ENCODE measurements around the gene ERN1.

The ERN1 gene

DNA sequence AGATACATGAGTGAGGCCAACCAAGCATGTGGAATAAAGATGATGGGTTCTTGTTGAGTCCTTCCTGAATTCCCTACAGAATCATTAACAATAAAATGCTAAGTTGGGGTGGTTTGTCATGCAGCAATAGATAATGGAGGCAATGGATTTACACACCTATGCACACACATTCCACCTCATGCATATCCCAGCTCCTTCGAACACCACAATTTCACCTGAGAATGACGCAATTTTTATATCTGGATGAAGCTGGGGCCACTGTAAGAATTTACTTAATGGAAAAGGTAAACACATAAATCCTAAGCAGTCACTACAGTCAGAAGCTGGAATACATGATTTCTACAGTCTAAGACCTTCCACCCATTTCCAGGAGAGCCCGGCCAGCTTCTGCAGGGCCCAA lies 59.7 kb downstream of the ERN1 start:
- H3K9ac ChIP-seq (ENCODE audit: low read depth, low read length, poor library complexity, severe bottlenecking) = no peak overlapping the region
- H3K4me1 ChIP-seq (ENCODE audit: insufficient read depth, low read length, poor library complexity, severe bottlenecking) = no peaks in the 10 kb centered on the region
- no peak overlapping the region for H3K4me2 ChIP-seq (ENCODE audit: low read depth, low read length, poor library complexity, severe bottlenecking)
- H4K20me1 ChIP-seq (ENCODE audit: insufficient read depth, low read length, poor library complexity, severe bottlenecking) = no peaks in the 10 kb centered on the region
- H3K4me3 ChIP-seq (ENCODE audit: low read length, poor library complexity, severe bottlenecking) = no peak overlapping the region
- H3K36me3 ChIP-seq (ENCODE audit: insufficient read depth, low read length) = peaks cover 19% of the 10 kb centered on the region; the same call in 1 of the 2 replicates
- no peaks in the 10 kb centered on the region for H3F3A ChIP-seq (ENCODE audit: low read depth)
- no peak overlapping the region for H2AFZ ChIP-seq (ENCODE audit: low read length)
- no peaks in the 10 kb centered on the region for H3K79me2 ChIP-seq (ENCODE audit: insufficient read depth, low read length)
- no peaks in the 10 kb centered on the region for H3K27me3 ChIP-seq (ENCODE audit: insufficient read depth, low read length, poor library complexity, severe bottlenecking)
- no peaks in the 10 kb centered on the region for H3K9me2 ChIP-seq (replicated peaks; ENCODE audit: low read depth, low read length)
- H3K9me3 ChIP-seq (ENCODE audit: insufficient read depth, low read depth, low read length) = peaks cover 12% of the 10 kb centered on the region
- TF ChIP-seq, protein P1, sequence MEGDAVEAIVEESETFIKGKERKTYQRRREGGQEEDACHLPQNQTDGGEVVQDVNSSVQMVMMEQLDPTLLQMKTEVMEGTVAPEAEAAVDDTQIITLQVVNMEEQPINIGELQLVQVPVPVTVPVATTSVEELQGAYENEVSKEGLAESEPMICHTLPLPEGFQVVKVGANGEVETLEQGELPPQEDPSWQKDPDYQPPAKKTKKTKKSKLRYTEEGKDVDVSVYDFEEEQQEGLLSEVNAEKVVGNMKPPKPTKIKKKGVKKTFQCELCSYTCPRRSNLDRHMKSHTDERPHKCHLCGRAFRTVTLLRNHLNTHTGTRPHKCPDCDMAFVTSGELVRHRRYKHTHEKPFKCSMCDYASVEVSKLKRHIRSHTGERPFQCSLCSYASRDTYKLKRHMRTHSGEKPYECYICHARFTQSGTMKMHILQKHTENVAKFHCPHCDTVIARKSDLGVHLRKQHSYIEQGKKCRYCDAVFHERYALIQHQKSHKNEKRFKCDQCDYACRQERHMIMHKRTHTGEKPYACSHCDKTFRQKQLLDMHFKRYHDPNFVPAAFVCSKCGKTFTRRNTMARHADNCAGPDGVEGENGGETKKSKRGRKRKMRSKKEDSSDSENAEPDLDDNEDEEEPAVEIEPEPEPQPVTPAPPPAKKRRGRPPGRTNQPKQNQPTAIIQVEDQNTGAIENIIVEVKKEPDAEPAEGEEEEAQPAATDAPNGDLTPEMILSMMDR (conservative IDR thresholded peaks at IDR 0.05; ENCODE audit: low read length) = no peak
- no peak for TF ChIP-seq EZH2phosphoT487 (IDR thresholded peaks at IDR 0.05; ENCODE audit: borderline replicate concordance)

- TF ChIP-seq EZH2phosphoT487 (IDR thresholded peaks at IDR 0.05; ENCODE audit: borderline replicate concordance) = no peak
- TF ChIP-seq, protein P1 (conservative IDR thresholded peaks at IDR 0.05; ENCODE audit: low read length) = no peak
- H3K4me3 ChIP-seq (ENCODE audit: low read length, poor library complexity, severe bottlenecking) = no peak overlapping the region
- H3K27me3 ChIP-seq (ENCODE audit: insufficient read depth, low read length, poor library complexity, severe bottlenecking) = no peaks in the 10 kb centered on the region
- no peak overlapping the region for H3K4me2 ChIP-seq (ENCODE audit: low read depth, low read length, poor library complexity, severe bottlenecking)
- H3K9ac ChIP-seq (ENCODE audit: low read depth, low read length, poor library complexity, severe bottlenecking) = no peak overlapping the region
- no peak overlapping the region for H2AFZ ChIP-seq (ENCODE audit: low read length)
- no peaks in the 10 kb centered on the region for H4K20me1 ChIP-seq (ENCODE audit: insufficient read depth, low read length, poor library complexity, severe bottlenecking)
- H3K9me2 ChIP-seq (replicated peaks; ENCODE audit: low read depth, low read length) = no peaks in the 10 kb centered on the region
- no peaks in the 10 kb centered on the region for H3F3A ChIP-seq (ENCODE audit: low read depth)
- H3K79me2 ChIP-seq (ENCODE audit: insufficient read depth, low read length) = no peaks in the 10 kb centered on the region
- H3K4me1 ChIP-seq (ENCODE audit: insufficient read depth, low read length, poor library complexity, severe bottlenecking) = no peaks in the 10 kb centered on the region
- H3K36me3 ChIP-seq (ENCODE audit: insufficient read depth, low read length) = peaks cover 19% of the 10 kb centered on the region; the same call in 1 of the 2 replicates
- H3K9me3 ChIP-seq (ENCODE audit: insufficient read depth, low read depth, low read length) = peaks cover 12% of the 10 kb centered on the region
Measured at GRCh38 chr17:64069143-64069542, 60.8 kb downstream of the ERN1 start.

DNA sequence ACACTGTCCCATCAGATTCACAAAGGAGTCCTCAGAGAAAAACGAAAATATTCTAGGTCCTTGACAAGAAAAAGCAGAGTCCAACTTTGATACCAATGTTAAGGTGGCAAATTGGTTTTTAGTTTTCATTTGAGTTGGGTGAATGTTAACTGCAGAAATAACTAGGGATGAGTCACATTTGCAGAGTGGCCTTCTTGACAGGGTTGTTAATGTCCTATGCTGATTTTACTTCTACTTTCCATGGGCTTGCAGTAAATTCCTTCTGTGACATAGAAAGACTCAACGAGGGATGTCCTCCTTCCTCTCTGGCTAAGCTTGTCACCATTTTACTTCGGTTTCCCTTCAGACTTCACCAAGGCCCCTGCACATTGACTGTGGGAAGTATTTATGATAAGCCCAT lies 62.3 kb downstream of the ERN1 start:
- Histone ChIP-seq H3K36me3 (ENCODE audit: insufficient read depth, low read length) (peaks cover 19% of the 10 kb centered on the region; the same call in 1 of the 2 replicates), H3F3A (ENCODE audit: low read depth) (no peaks in the 10 kb centered on the region), H3K4me1 (ENCODE audit: insufficient read depth, low read length, poor library complexity, severe bottlenecking) (no peaks in the 10 kb centered on the region), H2AFZ (ENCODE audit: low read length) (no peak overlapping the region), H3K9me3 (ENCODE audit: insufficient read depth, low read depth, low read length) (peaks cover 12% of the 10 kb centered on the region), H3K27me3 (ENCODE audit: insufficient read depth, low read length, poor library complexity, severe bottlenecking) (no peaks in the 10 kb centered on the region), H3K9me2 (replicated peaks; ENCODE audit: low read depth, low read length) (no peaks in the 10 kb centered on the region), H3K4me3 (ENCODE audit: low read length, poor library complexity, severe bottlenecking) (no peak overlapping the region), H3K9ac (ENCODE audit: low read depth, low read length, poor library complexity, severe bottlenecking) (no peak overlapping the region), H3K79me2 (ENCODE audit: insufficient read depth, low read length) (no peaks in the 10 kb centered on the region), H3K4me2 (ENCODE audit: low read depth, low read length, poor library complexity, severe bottlenecking) (no peak overlapping the region), H4K20me1 (ENCODE audit: insufficient read depth, low read length, poor library complexity, severe bottlenecking) (no peaks in the 10 kb centered on the region)
- TF ChIP-seq, protein P1 (conservative IDR thresholded peaks at IDR 0.05; ENCODE audit: low read length) = no peak
- no peak for TF ChIP-seq EZH2phosphoT487 (IDR thresholded peaks at IDR 0.05; ENCODE audit: borderline replicate concordance)
